HG03442 (cell line): ENCODE data around the gene OTOP2.
"Not testable (repeated sequence)": the region's sequence is repeated elsewhere in the genome, so short reads cannot be mapped to it uniquely, and the experiment has no call there.

Source experiments
- ATAC-seq: cut with Tn5 transposase; IDR thresholded peaks from one replicate; pipeline ENCODE4 v1.9.1; 2021; ENCODE audit warnings: mild to moderate bottlenecking, moderate library complexity; ENCODE audit not compliant: unreplicated experiment

OTOP2 gene

DNA sequence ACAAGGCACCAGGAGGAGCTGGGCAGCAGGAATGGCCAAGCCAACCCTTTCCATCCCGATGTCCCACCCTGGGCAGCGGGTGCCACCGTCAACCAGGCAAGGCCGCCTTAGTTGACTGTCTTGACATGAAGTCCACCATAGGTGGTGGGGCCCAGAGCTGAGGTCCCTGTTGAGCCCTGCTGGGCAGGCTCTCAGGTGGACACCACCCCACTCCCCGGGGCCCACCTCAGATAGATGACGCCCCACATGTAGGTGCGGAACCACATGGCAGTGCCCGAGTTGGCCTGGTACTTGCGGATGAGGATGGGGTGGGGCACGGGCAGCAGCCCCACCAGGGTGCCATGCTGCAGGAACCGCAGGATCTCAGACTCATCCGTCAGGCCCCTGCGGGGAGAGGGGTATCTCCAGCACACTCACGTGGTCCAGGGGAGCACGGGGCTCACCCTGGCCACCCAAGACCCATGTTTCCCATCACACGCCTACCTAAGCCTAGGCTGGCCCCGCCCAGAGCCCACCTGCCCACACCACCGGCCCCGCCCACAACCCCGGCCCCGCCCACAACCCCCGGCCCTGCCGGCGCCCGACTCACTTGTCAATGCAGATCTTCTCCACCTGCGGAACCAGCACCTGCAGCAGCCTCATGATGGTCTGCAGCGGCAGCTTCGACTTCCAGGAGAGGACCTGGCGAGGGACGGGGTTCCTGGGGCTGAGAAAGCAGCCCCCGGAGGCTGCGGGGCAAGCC is 27.8 kb downstream of the OTOP2 start:
- ATAC-seq, result no peak

DNA sequence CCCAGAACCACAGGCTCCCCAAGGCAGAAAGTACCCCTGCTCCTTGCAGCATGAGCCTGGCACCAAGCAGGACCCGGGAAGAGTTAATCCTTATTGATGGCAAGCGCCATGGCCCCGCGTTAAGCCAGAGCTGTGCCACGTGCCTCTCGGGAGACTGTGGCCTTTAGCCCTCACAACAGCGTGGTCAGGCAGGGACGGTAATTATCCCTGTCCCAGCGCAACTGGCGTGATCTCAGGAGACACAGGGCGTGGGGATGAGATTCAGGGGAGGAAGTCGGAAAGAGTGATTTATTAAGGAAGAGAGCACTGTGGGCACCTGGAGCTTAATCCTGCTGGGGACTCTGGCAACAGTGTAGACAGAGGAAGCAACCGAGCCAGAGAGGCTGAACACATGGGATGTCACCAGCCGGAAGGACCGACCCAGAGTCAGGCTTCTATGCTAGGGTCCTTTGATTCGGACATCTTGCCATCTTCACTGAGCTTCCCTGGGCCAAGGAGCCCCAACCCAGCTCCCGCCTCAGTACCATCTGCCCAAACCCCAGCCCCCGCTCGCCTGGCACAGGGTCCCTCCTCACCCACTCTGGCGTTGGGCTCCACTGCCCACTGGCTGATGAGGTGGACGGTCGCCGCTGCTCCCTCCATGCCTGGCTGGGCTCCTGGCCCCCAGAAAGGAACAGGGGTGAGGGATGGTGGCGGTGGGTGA is 28.5 kb downstream of the OTOP2 start:
- ATAC-seq, result no peak

DNA sequence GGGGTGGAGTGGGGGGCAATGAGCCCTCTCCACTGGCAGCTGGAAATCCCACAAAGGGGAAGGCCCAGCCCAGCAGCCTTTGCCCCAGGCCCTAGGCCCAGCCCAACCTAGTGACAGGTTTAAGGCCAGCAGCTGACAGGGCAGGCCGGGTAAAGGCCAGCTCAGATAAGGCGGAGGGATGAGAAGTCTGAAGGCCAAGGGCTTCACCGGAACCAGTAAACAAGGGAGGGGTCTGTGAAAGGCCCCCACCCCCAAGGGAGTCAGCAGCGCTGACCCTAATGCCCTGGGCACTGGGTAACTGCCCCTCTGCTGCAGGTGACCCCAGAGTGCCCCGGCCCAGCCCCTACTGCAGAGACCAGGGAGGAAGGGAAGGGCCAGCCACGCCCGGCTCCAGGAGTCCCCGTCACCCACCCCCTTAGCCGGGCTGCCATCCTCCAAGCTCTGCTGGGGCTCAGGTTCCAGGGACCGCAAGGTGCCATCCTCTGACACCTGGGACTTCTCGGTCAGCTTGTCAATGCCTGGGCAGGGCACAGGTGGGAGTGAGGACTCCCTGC is 29.1 kb downstream of the OTOP2 start:
- no peak for ATAC-seq

DNA sequence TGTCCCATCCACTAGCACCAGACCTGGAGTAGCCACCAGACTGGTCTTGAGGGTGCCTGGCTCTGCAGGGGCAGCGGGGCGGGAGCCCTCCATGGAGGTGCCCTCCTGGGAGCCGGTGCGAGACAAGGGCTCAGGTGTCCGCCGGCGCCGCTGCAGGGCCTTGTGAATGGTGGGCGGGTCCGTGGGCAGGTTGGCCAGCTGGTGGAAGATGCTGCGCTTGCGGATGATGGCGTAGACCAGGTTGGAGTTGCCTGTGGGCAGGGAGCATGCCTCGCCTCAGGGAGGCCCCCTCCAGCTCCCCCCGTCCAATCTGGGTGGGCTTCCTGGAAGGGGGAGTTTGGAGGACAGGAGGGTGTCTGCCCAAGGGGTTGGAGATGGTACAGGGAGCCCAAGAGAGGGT is 30.0 kb downstream of the OTOP2 start:
- no peak for ATAC-seq

DNA sequence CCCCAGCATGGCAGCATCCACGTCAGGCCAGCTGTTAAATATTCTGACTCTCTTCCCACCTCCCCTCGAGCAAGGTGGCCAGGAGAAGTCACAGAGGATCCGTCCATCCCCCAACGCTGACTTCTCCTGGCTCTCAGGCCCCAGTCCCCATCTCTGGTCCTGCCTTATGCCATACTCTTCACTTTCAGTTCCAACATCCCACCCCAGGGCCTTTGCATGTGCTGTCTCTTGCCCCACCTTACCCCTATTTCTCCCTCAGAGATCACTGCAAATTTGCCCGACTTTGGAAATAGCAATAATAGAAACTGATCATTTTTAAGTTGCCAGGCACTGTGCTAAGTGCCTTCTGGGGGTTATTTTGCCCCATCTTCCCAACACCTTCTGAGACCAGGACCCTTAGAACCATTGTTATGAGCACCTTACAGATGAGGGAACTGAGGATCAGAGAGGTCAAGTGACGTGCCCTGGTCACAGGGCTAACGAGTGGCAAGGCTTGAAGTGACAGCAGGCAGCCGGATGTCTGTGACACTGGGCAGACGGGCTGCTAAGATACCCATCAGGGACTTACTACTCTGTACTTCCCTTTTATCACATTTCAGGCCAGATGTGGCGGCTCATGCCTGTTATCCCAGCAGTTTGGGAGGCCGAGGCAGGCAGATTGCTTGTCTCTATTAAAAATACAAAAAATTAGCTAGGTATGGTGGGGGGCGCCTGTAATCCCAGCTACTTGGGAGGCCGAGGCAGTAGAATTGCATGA is 30.8 kb downstream of the OTOP2 start:
- ATAC-seq, result no peak

DNA sequence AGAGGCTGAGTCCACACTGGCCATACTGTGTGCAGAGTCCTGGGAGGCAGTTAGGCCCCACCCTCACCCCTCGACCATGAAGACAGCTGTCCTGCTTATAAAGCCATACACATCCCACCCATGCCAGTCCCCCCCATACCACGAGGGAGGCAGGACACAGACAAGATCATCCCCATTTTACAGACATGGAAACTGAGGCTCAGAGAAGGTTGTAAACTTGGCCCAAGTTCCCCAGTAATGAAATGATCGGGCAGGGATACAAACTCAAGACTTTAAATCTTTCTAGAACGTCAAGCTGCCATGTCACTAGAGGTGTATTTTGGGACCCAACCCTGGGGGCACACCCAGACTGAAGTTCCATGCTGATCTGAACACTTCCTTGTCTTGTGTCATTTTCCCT is 32.0 kb downstream of the OTOP2 start:
- no peak for ATAC-seq

DNA sequence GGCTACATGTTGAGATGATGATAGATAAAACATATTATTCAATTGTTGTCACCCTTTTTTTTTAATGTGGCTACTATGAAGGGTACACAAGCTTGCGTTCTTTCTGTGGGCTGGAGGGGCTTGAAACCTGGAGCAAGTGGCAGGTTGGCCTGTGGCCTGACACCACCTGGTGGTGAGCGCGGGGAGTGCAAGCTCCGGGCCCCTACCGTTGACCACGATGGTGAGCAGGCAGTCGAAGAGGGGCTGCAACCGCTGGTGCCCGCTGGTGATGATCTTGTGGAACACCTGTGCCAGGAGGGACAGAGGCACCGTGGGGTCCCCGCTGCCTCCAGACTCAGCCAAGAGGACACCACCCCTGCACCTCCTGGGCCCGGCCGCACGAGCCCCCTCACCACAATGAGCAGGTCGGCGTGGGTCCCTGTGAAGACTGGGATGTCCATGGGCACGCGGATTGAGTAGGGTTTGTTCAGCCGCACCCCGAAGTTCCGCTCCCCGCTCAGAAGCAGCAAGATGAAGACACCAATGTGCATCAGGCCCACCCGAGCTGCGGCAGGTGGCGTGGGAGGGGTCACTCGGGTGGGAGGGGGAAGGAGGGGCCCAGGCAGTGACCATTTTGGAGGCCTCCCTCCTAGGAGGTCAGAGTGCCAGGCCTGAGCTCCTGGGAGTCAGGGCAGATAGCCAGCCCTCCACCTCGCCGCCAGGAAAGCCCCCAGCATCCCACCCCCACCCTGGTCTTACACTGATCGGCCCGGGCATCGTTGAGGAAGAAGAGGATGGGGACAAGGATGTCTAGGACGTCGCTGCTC is 34.1 kb downstream of the OTOP2 start:
- ATAC-seq, result no peak

DNA sequence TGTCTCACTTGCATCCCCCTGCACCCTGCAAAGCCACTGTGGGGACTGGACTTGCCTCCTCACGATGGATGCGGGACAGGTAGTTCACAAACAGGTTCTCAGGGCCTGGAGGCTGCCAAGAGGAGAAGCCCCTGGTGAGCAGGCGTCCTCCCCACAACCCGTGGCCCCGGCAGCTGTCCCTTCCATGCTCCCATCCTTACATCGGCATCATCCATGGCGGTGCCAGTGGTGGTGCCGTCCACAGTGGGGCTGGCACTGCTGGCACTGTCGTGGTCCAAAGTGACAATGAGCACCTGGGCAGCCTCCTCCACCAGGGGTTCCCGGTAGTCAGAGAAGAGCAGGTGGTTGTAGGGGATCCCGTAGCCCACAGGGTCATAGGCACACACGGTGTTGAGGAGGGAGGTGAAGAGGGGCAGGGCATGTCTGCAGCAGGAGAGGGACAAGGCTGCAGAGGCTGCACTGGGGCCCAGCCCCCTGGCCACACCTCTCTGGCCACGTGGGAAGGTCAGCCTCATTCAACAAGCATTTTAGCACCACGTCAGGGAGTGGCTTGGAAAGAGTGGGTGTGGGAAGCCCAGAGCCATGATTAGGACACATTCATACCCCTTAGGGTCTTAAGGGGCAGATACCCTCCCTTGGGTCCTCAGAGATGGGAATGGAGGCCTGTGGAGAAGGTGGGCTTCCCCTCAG is 35.9 kb downstream of the OTOP2 start:
- no peak for ATAC-seq

DNA sequence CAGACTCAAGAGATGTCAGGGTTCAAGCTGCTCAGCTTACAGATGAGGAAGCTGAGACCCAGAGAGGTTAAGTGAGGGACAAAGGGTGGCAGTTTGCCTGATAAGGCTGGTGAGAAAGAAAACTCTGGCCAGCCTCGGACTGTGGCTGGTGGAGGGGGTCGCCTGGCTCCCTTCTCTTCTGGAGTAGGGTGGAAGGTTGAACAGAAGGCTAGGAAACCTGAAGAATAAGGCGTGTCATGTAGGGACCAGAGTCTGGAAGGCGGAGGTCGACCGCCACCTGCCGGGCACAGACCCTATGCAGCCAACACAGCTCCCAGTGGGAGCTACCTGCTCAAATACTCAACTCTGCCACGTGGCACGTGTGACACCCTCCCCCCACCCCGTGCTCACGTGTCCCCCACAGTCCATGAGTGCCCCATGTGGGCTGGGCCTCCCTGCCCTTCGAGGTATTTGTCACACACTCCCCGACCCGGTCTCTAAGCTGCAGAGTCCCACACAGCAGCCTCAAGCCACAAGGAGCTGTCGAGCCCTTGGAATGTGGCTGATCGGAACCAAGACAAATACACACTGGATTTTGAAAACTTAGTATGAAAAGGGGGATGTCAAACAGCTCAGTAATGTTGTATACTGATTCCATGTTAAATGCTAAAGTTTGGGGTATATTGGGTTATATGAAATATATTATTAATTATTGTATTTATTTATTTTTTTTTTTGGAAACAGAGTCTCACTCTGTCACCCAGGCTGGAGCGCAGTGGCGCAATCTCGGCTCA is 36.7 kb downstream of the OTOP2 start:
- no peak for ATAC-seq

DNA sequence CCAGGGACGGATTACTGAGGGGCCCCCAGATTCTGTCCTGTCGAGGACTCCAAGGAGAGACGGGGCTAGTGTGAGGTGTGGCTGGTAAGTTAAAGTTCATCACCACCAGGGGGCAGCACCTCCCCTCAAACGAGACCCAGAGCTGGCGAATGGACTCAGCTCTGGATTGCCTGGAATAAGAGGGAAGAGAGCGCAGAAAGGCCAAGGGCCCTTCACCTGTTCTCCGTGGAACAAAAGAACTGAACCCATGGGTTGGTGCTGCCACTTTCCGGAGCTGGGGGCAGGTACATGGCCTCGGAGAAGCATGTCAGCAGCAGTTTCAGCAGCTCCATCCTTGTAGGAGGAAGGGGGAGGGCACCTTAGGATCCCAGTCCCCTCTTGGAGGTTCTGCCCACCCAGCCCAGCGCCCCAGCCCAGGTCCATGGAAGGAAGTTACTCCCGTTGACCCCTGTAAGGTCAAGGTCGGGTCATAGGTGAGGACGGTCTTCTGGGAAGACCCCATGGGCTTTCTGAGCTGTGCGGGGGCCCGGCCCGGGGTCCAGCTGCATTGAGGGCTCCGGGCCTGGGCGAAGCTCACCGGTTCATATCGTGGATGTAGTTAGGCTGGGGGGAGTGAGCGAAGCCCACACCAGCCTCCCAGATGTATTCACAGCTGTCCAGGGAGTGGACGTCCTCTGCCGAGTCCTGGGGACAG is 37.7 kb downstream of the OTOP2 start:
- no peak for ATAC-seq

DNA sequence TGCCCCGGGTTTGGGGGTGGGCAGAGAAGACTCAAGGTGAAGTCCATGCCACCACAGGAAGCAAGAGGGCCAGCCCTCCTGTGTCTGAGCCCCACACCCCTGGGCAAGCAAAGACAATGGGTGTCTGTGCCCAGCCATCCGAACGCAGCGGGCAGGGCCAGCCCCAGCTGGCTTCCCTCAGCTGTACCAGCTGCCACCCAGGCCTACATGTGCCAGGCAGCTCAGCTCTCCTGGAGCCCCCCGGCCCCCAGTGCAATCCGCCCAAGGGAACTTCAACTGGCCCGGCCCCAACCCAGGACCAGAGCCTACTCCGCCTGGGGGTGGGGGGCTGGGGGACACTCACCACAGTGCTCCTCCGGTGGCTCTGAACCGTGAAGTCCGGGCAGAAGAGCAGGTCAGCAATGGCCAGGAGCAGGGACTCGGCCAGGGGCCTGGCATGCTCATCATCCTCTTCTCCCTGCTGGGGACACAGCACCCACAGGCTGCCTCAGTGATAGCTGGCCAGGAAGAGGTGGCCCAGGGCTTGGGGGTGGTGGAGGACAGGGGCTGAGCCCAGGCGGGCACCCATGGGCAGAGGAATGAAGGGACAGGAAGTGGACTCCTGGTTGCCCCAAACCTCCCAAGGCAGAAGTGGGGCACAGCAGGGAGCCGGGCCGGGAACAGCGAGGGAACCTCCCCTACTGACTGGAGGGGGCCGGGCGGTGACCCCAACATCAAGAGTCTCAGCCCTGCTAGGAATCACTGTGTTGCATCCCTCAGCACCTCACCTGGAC is 38.7 kb downstream of the OTOP2 start:
- no peak for ATAC-seq

DNA sequence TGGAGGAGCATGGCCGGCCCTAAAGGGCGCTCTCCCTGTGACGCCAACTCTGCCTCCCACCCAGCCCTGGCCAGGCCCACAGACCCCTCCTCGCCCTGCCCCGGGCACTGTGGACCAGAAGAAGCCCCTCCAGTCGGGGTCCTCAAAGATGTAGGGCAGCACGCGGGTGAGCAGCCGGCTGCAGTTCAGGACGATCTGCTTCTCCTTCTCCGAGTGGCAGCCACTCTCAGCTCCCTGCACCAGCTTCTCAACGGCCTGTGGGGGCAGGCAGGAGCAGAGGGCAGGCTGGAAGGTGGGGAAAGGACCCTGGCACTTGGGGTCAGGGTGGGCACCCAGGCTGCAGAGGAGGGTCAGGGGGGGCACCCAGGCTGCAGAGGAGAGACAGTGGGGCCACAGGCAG is 39.6 kb downstream of the OTOP2 start:
- ATAC-seq, result no peak

DNA sequence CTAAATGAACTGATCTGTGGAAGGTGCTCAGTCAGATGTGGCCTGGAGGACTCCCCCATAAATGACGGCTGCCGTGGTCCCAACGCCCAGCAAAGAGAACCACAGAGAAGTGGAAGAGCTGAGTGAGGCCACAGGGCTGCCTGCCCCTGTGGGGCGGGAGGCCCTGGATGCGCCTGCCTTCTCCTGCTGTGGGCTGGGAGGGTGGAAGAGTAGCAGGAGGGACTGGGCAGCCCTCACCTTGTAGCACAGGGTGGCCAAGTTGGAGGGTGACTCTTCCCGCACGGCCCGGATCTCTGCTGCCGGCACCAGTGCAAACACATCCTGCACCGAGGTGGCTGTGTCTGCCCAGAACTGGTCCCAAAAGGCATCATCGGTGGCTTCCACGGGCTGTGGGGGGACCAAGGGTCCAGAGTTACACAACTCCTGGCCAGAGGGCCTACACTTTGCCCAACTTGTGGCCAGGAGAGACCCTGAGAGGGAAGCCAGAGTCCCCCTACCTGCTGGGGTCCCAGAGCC is 40.2 kb downstream of the OTOP2 start:
- ATAC-seq, result no peak

DNA sequence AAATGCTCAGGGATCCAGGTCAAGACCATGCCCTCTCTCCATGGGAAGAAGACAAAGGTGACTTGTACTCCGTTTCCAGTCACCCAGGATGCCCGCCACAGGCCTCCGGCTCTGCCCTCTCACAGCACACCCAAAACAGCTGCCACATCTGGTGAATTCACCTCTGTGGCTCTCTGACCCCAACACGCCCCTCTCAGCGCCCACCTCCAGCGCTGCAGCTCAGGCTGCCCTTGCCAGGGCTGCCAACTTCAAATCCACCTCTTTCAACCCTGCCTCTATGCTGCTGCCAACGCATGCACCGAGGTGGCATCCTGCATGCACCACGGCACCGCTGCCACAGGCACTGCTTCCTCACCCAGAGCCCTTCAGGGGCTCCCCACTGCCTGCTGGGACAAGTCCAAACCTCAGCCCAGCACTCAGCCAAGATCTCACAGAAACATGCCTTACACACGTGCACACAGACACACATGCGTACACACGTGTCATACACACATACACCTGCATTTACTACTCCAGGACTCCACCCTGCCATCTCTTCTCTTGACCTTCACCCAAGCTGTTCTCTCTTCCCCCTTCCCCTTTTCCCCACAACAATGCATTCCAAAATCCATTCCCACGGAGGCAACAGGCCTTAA is 41.0 kb downstream of the OTOP2 start:
- no peak for ATAC-seq

DNA sequence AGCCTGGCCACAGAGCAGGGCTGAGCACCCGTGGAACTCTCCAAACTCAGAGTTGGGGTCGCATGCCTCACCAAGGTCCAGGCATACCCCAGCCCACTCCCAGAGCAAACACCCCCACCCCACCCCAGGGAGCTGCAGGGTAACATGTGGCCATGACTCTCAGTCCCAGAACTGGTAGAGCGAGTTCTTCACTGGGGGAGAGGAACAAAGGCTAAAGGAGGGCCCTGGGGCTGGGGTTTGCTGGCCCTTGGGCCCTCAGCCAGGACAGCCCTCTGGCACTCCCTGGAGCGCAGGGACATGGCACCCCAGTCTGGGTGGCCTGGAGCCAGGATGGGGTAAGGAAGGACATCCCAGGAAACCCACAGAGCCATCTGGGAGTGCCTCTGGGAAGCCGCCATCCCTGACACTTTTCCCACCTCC is 44.3 kb downstream of the OTOP2 start:
- ATAC-seq, result no peak

DNA sequence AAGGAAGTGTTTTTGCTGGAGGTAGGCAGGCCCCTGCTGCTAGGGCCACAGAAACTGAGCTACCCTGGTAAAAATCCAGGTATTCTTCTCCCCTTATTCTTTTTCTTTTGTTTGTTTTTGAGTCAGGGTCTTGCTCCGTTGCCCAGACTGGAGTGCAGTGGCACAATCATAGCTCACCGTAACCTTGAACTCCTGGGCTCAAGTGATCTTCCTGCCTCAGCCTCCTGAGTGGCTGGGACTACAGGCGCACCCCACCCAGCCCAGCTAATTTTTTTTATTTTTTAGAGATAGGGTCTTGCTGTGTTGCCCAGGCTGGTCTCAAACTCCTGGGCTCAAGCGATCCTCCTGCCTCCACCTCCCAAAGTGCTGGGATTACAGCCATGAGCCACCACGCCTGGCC is 45.4 kb downstream of the OTOP2 start:
- not testable (repeated sequence) for ATAC-seq

DNA sequence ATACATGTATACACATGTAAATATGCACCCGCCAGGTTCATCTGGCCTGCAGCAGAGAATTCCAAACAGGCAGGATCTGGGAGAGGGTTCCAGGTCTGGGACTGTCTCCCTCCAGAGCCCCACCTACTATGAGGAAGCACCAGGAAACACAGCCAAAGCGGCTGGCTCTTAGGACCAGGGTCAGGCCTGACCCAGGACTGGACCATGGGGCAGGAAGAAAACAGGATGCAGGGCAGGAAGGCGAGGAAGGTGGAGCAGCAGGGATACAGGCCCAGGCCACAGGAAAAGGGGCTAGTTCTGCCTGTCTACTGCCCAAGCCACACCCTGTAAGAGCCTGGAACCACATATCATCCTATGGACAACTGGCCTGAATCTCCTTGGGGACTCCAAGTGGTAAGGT is 46.3 kb downstream of the OTOP2 start:
- ATAC-seq, result no peak
